ENCODE measurements around the gene CRYZL1.

CRYZL1 gene

GRCh38 chr21:33651965-33652680 lies 10.6 kb upstream of the CRYZL1 start:
- Histone ChIP-seq H3K36me3 (no peaks in the 10 kb centered on the region), H3K4me3 (ENCODE audit: low read depth, low read length) (no peak overlapping the region), H3K27me3 (no peaks in the 10 kb centered on the region), H3K4me1 (peaks cover 9% of the 10 kb centered on the region), H3K9me3 (no peaks in the 10 kb centered on the region)
- no peak for TF ChIP-seq CTCF (IDR thresholded peaks at IDR 0.05; ENCODE audit: low read depth, low read length)
- DNase-seq: no peak

- TF ChIP-seq CTCF (IDR thresholded peaks at IDR 0.05; ENCODE audit: low read depth, low read length): no peak
- H3K4me3 ChIP-seq (ENCODE audit: low read depth, low read length): no peak overlapping the region
- H3K36me3 ChIP-seq: no peaks in the 10 kb centered on the region
- H3K4me1 ChIP-seq: peaks cover 9% of the 10 kb centered on the region
- DNase-seq: no peak
- no peaks in the 10 kb centered on the region for H3K9me3 ChIP-seq
- H3K27me3 ChIP-seq: no peaks in the 10 kb centered on the region
Measured at GRCh38 chr21:33650929-33651509, 9.5 kb upstream of the CRYZL1 start.

- Histone ChIP-seq H3K4me3 (ENCODE audit: low read depth, low read length) (no peak overlapping the region), H3K4me1 (peaks cover 9% of the 10 kb centered on the region), H3K36me3 (no peaks in the 10 kb centered on the region), H3K27me3 (no peaks in the 10 kb centered on the region), H3K9me3 (no peaks in the 10 kb centered on the region)
- no peak for DNase-seq
- no peak for TF ChIP-seq CTCF (IDR thresholded peaks at IDR 0.05; ENCODE audit: low read depth, low read length)
Measured at GRCh38 chr21:33650230-33650629, 8.7 kb upstream of the CRYZL1 start.

- Histone ChIP-seq H3K4me3 (ENCODE audit: low read depth, low read length) (no peak overlapping the region), H3K9me3 (no peaks in the 10 kb centered on the region), H3K36me3 (no peaks in the 10 kb centered on the region), H3K4me1 (peaks cover 9% of the 10 kb centered on the region), H3K27me3 (no peaks in the 10 kb centered on the region)
- no peak for DNase-seq
- no peak for TF ChIP-seq CTCF (IDR thresholded peaks at IDR 0.05; ENCODE audit: low read depth, low read length)
Measured at GRCh38 chr21:33648555-33648954, 7.0 kb upstream of the CRYZL1 start.

- no peak for DNase-seq
- H3K4me3 ChIP-seq (ENCODE audit: low read depth, low read length): no peak overlapping the region
- no peak for TF ChIP-seq CTCF (IDR thresholded peaks at IDR 0.05; ENCODE audit: low read depth, low read length)
- H3K27me3 ChIP-seq: no peaks in the 10 kb centered on the region
- H3K9me3 ChIP-seq: no peaks in the 10 kb centered on the region
- peaks cover 1% of the 10 kb centered on the region; the same call in 1 of the 2 replicates for H3K36me3 ChIP-seq
- peaks cover 9% of the 10 kb centered on the region for H3K4me1 ChIP-seq
Measured at GRCh38 chr21:33647587-33647986, 6.0 kb upstream of the CRYZL1 start.

GRCh38 chr21:33645730-33646129 lies 4.2 kb upstream of the CRYZL1 start:
- H3K4me1 ChIP-seq: peaks cover 4% of the 10 kb centered on the region
- H3K36me3 ChIP-seq: peaks cover 4% of the 10 kb centered on the region; the same call in 1 of the 2 replicates
- no peaks in the 10 kb centered on the region for H3K27me3 ChIP-seq
- H3K9me3 ChIP-seq: no peaks in the 10 kb centered on the region
- H3K4me3 ChIP-seq (ENCODE audit: low read depth, low read length): no peak overlapping the region
- no peak for DNase-seq
- no peak for TF ChIP-seq CTCF (IDR thresholded peaks at IDR 0.05; ENCODE audit: low read depth, low read length)

Data from BE2C (cell line).